Keratinocyte (primary cell): ENCODE data around the gene TMEM109. TPM values are rescaled to one million over a fixed set of nuclear protein-coding genes. Genes with fewer than 3 reads are reported as not detected.

Source experiments
- DNase-seq: peaks from one replicate; pipeline ENCODE4 v3.0.0-alpha.2; 2011; ENCODE audit warnings: low read depth, missing footprints, low spot score
- FAIRE-seq: peaks from 2 replicates; lab custom pipeline; 2011; peaks lifted over from hg19 to GRCh38; lab: Jason Lieb, UNC
- H2AFZ ChIP-seq: 2 replicates; pipeline ENCODE4 v1.6.0; 2012; ENCODE audit warnings: low read length, control low read depth, inconsistent platforms; ENCODE audit not compliant: control insufficient read depth
- H3K27ac ChIP-seq: 2 replicates; pipeline ENCODE4 v1.5.1; 2011; ENCODE audit warnings: low read length; ENCODE audit not compliant: control insufficient read depth, insufficient read depth
- H3K27me3 ChIP-seq: 3 replicates; pipeline ENCODE4 v1.6.0; 2011; ENCODE audit warnings: low read length; ENCODE audit not compliant: control insufficient read depth, insufficient read depth; ENCODE audit errors: extremely low read depth
- H3K36me3 ChIP-seq, 2 experiments: 2 replicates in 1 of 2; 3 replicates in 1 of 2; pipeline ENCODE4 v1.5.1; 2011; ENCODE audit warnings: low read length in 2 of 2, mild to moderate bottlenecking in 1 of 2; ENCODE audit not compliant: control insufficient read depth in 2 of 2, insufficient read depth in 2 of 2; ENCODE audit errors: extremely low read depth in 1 of 2
- H3K4me1 ChIP-seq: 3 replicates; pipeline ENCODE4 v1.5.1; 2011; ENCODE audit warnings: low read length; ENCODE audit not compliant: control insufficient read depth, insufficient read depth; ENCODE audit errors: extremely low read depth
- H3K4me2 ChIP-seq: 3 replicates; pipeline ENCODE4 v1.6.0; 2011; ENCODE audit warnings: low read depth, low read length; ENCODE audit not compliant: control insufficient read depth, insufficient read depth; ENCODE audit errors: extremely low read depth
- H3K4me3 ChIP-seq, 3 experiments: fragments of 200-600 bp in 1 of 3; sonication (generic) in 1 of 3; 2 replicates in 2 of 3; 3 replicates in 1 of 3; pipeline ENCODE4 v1.5.1; 2011 to 2016; ENCODE audit warnings: low read length in 3 of 3, mild to moderate bottlenecking in 3 of 3, control low read depth in 2 of 3, inconsistent platforms in 1 of 3, low read depth in 1 of 3, mixed read lengths in 1 of 3, mixed run types in 1 of 3, moderate library complexity in 1 of 3; ENCODE audit not compliant: control insufficient read depth in 2 of 3, insufficient read depth in 2 of 3; ENCODE audit errors: extremely low read depth in 1 of 3
- H3K79me2 ChIP-seq: 2 replicates; pipeline ENCODE4 v1.6.0; 2012; ENCODE audit warnings: low read length; ENCODE audit not compliant: control insufficient read depth, insufficient read depth
- H3K9ac ChIP-seq: 3 replicates; pipeline ENCODE4 v1.6.0; 2011; ENCODE audit warnings: low read length; ENCODE audit not compliant: control insufficient read depth, insufficient read depth; ENCODE audit errors: extremely low read depth
- H3K9me1 ChIP-seq: 3 replicates; pipeline ENCODE4 v1.6.0; 2011; ENCODE audit warnings: low read length; ENCODE audit not compliant: control insufficient read depth, insufficient read depth; ENCODE audit errors: extremely low read depth
- H3K9me3 ChIP-seq: 2 replicates; pipeline ENCODE4 v1.5.1; 2012; ENCODE audit warnings: low read depth, low read length; ENCODE audit not compliant: control insufficient read depth
- H4K20me1 ChIP-seq: 3 replicates; pipeline ENCODE4 v1.6.0; 2011; ENCODE audit warnings: low read length; ENCODE audit not compliant: control insufficient read depth, insufficient read depth; ENCODE audit errors: extremely low read depth
- CTCF ChIP-seq, 3 experiments: IDR thresholded peaks in 1 of 3; conservative IDR thresholded peaks in 1 of 3; optimal IDR thresholded peaks in 1 of 3; 2 replicates in 2 of 3; 3 replicates in 1 of 3; pipeline versions ENCODE3 to v1.5.1; 2011; ENCODE audit warnings: low read length in 3 of 3, mild to moderate bottlenecking in 3 of 3, moderate library complexity in 2 of 3, control low read depth in 1 of 3, inconsistent platforms in 1 of 3; ENCODE audit not compliant: insufficient read depth in 2 of 3; ENCODE audit errors: extremely low read depth in 1 of 3
- EZH2 ChIP-seq: IDR thresholded peaks from one replicate; pipeline ENCODE4 v1.6.1; 2012; ENCODE audit warnings: inconsistent platforms, mild to moderate bottlenecking, low read length, moderate library complexity
- dilution Hi-C: fragments of 300-500 bp; cut with MboI; formaldehyde crosslinking; loops from one replicate; pipeline ENCODE4 v1.7.0; 2020; ENCODE audit warnings: low sequenced_read_pairs; ENCODE audit not compliant: extremely low pct_ligation_motif_present
- polyA plus RNA-seq, 5 experiments: library from polyadenylated mRNA; depleted of rRNA in 3 of 5; stranded (reverse) in 3 of 5; stranded (forward) in 1 of 5; unstranded in 1 of 5; fragments of >200 nt; gene quantifications; 1 replicate in 1 of 5; 2 replicates in 3 of 5; 3 replicates in 1 of 5; pipeline versions ENCODE4 v1.2.1 to v1.2.3, GENCODE V29; 2011 to 2012; ENCODE audit warnings: missing spikeins in 2 of 5, low read depth in 1 of 5, low replicate concordance in 1 of 5

The TMEM109 gene
- polyA plus RNA-seq, 1 donor (not counting 4 experiments of a cell fraction or from before 2014, with no cell fraction given), result 25.2 TPM

GRCh38 chr11:60897496-60897895 lies 16.5 kb upstream of the TMEM109 start:
- FAIRE-seq (no peak), DNase-seq (no peak)
- no peaks in the 10 kb centered on the region for H4K20me1 ChIP-seq
- no peak overlapping the region for H3K4me2 ChIP-seq
- H3K9me3 ChIP-seq, result no peaks in the 10 kb centered on the region
- H3K27me3 ChIP-seq, result no peaks in the 10 kb centered on the region
- H3K4me3 ChIP-seq, result no peak overlapping the region
- dilution Hi-C loops, result no loop called here
- H3K36me3 ChIP-seq, result peaks cover 35 to 49% of the 10 kb centered on the region in 2 experiments
- no peaks in the 10 kb centered on the region for H3K4me1 ChIP-seq
- H3K9ac ChIP-seq, result no peak overlapping the region
- H2AFZ ChIP-seq, result no peak overlapping the region
- H3K9me1 ChIP-seq, result no peaks in the 10 kb centered on the region
- H3K79me2 ChIP-seq, result peaks cover 3% of the 10 kb centered on the region
- TF ChIP-seq EZH2, result no peak
- no peak for TF ChIP-seq CTCF (optimal IDR thresholded peaks at IDR 0.05 in 1 of 3, IDR thresholded peaks at IDR 0.05 in 1 of 3, conservative IDR thresholded peaks at IDR 0.05 in 1 of 3; ENCODE audit: extremely low read depth in 1 of 3, insufficient read depth in 2 of 3, low read length in 3 of 3)
- H3K27ac ChIP-seq, result no peak overlapping the region

GRCh38 chr11:60899046-60899936 lies 14.7 kb upstream of the TMEM109 start:
- peak; percentile 83 to 98 (median 84) for TF ChIP-seq CTCF (optimal IDR thresholded peaks at IDR 0.05 in 1 of 3, IDR thresholded peaks at IDR 0.05 in 1 of 3, conservative IDR thresholded peaks at IDR 0.05 in 1 of 3; ENCODE audit: extremely low read depth in 1 of 3, insufficient read depth in 2 of 3, low read length in 3 of 3)
- TF ChIP-seq EZH2, result no peak
- Histone ChIP-seq H2AFZ (no peak overlapping the region), H3K9me1 (no peaks in the 10 kb centered on the region), H3K27ac (no peak overlapping the region), H3K9ac (no peak overlapping the region), H3K9me3 (no peaks in the 10 kb centered on the region), H3K27me3 (no peaks in the 10 kb centered on the region), H3K4me1 (no peaks in the 10 kb centered on the region), H4K20me1 (peaks cover 5% of the 10 kb centered on the region), H3K4me2 (no peak overlapping the region), H3K36me3 (peaks cover 41 to 57% of the 10 kb centered on the region in 2 experiments), H3K4me3 (no peak overlapping the region), H3K79me2 (peaks cover 21% of the 10 kb centered on the region)
- DNase-seq (no peak), FAIRE-seq (no peak)
- dilution Hi-C loops, result no loop called here
